ENCODE data around the gene RAD51B.

RAD51B gene

DNA sequence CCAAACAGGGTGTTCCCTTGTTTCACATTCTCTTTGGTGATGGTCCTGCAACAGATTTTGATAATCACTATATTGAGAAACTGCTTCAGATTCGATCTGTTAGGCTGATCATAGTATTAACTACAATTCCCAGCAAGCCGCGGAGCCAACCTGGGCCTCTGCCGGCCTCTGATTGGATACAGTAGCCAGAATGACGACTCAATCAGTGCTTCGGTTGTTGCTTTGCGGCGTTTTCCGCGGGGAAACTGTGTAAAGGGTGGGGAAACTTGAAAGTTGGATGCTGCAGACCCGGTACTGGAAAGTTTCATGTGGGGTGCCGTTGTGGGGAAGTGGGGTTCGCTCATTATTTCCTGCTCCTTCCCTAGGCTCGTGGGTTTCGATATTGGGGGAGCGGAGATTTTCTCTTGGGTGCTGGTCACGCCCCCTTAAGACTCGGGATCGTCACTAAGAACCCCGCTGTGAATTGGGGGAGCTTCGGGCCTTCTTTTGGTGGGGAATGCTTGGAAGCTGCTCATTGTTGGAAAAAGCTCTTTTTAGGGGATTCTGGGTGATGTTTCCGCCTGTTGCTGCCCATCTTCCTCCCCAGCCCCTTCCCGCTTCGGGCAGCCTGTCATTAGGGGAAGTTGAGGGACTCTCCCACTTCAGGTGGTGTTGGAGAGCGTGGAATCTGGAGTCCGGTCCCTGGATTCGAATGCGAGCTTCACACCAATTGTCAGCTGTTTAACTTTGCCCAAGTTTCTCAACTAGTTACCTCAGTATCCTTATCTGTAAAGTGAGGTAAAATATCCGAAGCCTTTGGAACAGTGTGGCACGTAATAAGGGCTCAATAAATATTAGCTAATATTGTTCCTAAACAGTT is at the start of gene RAD51B:
TSS of gene RAD51B (plus strand) at position 217 of the 859 bp plus-strand sequence.
- Mint-ChIP-seq H3K9me3 (no peaks in the 10 kb centered on the region), H3K4me3 (peak within 1 kb of the TSS; percentile 94 to 98 (median 97)), H3K27me3 (ENCODE audit: low read depth) (no peaks in the 10 kb centered on the region), H3K27ac (peak within 1 kb of the TSS; percentile 85 to 98 (median 93)), H3K36me3 (ENCODE audit: low read depth) (no peaks in the 10 kb centered on the region), H3K4me1 (peaks cover 27% of the 10 kb centered on the region)
- TF ChIP-seq, protein P1, sequence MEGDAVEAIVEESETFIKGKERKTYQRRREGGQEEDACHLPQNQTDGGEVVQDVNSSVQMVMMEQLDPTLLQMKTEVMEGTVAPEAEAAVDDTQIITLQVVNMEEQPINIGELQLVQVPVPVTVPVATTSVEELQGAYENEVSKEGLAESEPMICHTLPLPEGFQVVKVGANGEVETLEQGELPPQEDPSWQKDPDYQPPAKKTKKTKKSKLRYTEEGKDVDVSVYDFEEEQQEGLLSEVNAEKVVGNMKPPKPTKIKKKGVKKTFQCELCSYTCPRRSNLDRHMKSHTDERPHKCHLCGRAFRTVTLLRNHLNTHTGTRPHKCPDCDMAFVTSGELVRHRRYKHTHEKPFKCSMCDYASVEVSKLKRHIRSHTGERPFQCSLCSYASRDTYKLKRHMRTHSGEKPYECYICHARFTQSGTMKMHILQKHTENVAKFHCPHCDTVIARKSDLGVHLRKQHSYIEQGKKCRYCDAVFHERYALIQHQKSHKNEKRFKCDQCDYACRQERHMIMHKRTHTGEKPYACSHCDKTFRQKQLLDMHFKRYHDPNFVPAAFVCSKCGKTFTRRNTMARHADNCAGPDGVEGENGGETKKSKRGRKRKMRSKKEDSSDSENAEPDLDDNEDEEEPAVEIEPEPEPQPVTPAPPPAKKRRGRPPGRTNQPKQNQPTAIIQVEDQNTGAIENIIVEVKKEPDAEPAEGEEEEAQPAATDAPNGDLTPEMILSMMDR (IDR thresholded peaks at IDR 0.05; ENCODE audit: unreplicated experiment in 3 of 3): no peak

DNA sequence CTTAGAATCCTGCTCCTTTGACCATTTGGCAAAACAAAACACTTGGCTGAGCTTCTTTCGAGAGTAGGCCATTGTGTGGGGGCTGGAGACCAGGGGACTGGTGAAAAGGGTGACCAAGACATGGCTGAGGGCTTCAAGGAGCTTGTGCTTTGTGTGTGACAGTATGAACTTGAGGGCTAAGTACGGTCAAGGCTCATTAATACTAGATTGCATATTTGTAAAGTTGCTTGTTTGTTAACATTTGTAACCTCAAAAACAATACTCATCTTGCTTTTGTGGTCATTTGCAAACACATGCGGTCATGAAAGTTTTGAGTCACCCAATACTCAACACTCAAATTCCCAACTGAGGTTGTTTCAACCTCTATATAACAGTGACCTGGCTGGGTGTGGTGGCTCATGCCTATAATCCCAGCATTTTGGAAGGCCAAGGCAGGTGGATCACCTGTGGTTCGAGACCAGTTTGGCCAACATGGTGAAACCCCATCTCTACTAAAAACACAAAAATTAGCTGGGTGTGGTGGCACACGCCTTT is 45.7 kb upstream of the RAD51B start:
- Mint-ChIP-seq H3K4me3 (no peak overlapping the region), H3K27ac (no peak overlapping the region), H3K9me3 (no peaks in the 10 kb centered on the region), H3K36me3 (ENCODE audit: low read depth) (peaks cover 88% of the 10 kb centered on the region), H3K4me1 (no peaks in the 10 kb centered on the region), H3K27me3 (ENCODE audit: low read depth) (no peaks in the 10 kb centered on the region)
- TF ChIP-seq, protein P1 (IDR thresholded peaks at IDR 0.05; ENCODE audit: unreplicated experiment in 3 of 3): no peak

DNA sequence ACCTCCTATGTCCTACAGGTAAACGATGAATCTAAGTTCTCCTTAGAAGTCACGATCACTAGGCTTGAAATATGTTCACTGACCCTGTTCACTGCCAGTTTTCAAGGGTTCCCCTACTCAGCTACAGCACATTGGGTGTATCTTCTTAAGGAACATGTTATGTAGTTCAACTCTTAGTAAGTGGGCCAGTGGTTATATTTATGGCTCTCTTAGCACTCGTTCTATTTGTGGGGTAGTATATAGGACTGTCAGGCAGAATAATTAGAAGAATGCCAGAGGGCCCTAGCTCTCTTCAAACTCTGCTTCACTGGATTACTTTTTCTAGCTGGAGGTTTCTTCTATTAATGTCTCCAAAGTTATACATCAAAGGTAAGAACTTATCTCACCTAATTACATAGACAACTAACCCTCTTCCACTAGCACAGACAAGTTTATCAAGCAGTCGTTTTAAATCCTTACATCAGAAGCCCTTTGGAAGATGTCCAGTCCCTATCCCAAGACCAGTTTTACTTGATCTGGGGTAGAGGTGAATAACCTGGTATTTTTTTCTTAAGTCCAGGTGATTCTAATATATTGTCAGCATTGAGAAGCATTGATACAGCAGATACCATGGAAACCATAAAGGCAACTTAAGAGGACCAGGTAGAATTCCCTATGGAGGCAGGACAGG is 42.8 kb upstream of the RAD51B start:
- TF ChIP-seq, protein P1 (IDR thresholded peaks at IDR 0.05; ENCODE audit: unreplicated experiment in 3 of 3): no peak
- H3K4me3 Mint-ChIP-seq: no peak overlapping the region
- peaks cover 79% of the 10 kb centered on the region for H3K36me3 Mint-ChIP-seq (ENCODE audit: low read depth)
- H3K27ac Mint-ChIP-seq: no peak overlapping the region
- H3K27me3 Mint-ChIP-seq (ENCODE audit: low read depth): no peaks in the 10 kb centered on the region
- no peaks in the 10 kb centered on the region for H3K9me3 Mint-ChIP-seq
- no peaks in the 10 kb centered on the region for H3K4me1 Mint-ChIP-seq

DNA sequence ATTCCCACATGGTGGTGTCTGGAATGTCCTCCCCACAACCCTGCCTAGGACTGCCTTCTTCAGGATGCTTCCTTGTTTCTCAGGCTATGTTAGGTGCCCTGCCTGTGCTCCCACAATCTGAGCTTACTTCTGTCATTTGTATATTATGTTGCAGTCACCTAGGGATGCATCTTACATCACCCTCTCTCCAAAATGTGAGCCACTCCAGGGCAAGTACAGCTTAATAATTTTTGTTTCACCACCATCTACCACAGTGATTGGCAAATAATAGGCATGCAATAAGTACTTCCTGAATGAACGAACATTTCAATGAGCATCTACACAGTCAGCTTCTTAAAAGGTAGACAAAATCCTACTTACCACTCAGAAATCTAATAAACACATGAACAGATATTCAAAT is 40.8 kb upstream of the RAD51B start:
- Mint-ChIP-seq H3K27ac (no peak overlapping the region), H3K27me3 (ENCODE audit: low read depth) (no peaks in the 10 kb centered on the region), H3K4me1 (no peaks in the 10 kb centered on the region), H3K4me3 (no peak overlapping the region), H3K36me3 (ENCODE audit: low read depth) (peaks cover 77% of the 10 kb centered on the region), H3K9me3 (no peaks in the 10 kb centered on the region)
- TF ChIP-seq, protein P1 (IDR thresholded peaks at IDR 0.05; ENCODE audit: unreplicated experiment in 3 of 3): no peak

DNA sequence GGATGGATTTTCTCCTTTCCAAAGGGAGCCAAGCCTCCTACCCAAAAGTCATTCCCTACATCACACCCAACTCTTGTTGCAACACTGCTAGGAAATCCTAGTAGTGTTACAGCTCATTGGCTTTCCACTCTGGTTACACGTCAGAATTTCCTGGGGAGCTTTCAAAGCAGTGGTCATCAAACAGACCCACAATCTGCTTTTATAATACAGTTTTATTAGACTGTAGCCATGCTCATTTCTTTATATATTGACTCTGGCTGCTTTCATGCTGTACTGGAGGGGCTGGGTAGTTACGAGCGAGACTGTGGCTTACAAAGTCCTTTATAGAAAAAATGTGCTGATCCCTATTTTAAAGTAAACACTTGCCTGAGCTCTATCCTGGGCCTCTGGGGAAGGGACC is 37.5 kb upstream of the RAD51B start:
- no peaks in the 10 kb centered on the region for H3K27me3 Mint-ChIP-seq (ENCODE audit: low read depth)
- TF ChIP-seq, protein P1 (IDR thresholded peaks at IDR 0.05; ENCODE audit: unreplicated experiment in 3 of 3): no peak
- H3K27ac Mint-ChIP-seq: no peak overlapping the region
- H3K9me3 Mint-ChIP-seq: no peaks in the 10 kb centered on the region
- peaks cover 76% of the 10 kb centered on the region for H3K36me3 Mint-ChIP-seq (ENCODE audit: low read depth)
- H3K4me3 Mint-ChIP-seq: no peak overlapping the region
- H3K4me1 Mint-ChIP-seq: no peaks in the 10 kb centered on the region

Data from nephron (organoid).